Right lobe of liver (tissue), 4 donors: ENCODE measurements around the gene TMED7.

Source experiments
- CTCF ChIP-seq, 4 donors: fragments of 200-600 bp in 3 of 4; fragments of 450-650 bp in 1 of 4; IDR thresholded peaks; one replicate each; pipeline versions ENCODE4 v1.5.1 to v1.8.0; 2016 to 2022; ENCODE audit warnings: antibody characterized with exemption in 4 of 4, mild to moderate bottlenecking in 2 of 4
- POLR2A ChIP-seq: fragments of 450-650 bp; IDR thresholded peaks from one replicate; pipeline ENCODE4 v1.6.1; 2017; ENCODE audit warnings: antibody characterized with exemption, mild to moderate bottlenecking
- donor health status: DM: no; HTN: no; CAD: no.
- donor health status: DM: no; HTN: no; CAD: no.
- donor health status: DM: no; HTN: yes; CAD: no.

- peak in 2 of 4 donors; percentile 14 to 17 for TF ChIP-seq CTCF (IDR thresholded peaks at IDR 0.05)
- peak; percentile 98 for TF ChIP-seq POLR2A
Measured at GRCh38 chr5:115625579-115626444, at the start of gene TMED7.
